Gastrocnemius medialis (tissue), 4 donors: ENCODE measurements around the gene LENEP. TPM values are rescaled to one million over a fixed set of nuclear protein-coding genes. Genes with fewer than 3 reads are reported as not detected.
A peak's percentile ranks its signal among the peaks of the same experiment; 100 is the strongest.

Experiments
- ATAC-seq, 2 donors: fragments of 150-250 bp; one replicate each; pipeline ENCODE4 v1.9.1; 2016
- DNase-seq, 2 donors: peaks; one replicate each; pipeline ENCODE4 v3.0.0-alpha.2; 2019
- H3K27ac ChIP-seq, 4 donors: fragments of 200-600 bp; sonication (generic); 1 replicate in 1 of 4; 2 replicates in 3 of 4; pipeline ENCODE4 v1.5.1; 2016 to 2018; ENCODE audit warnings: mild to moderate bottlenecking in 2 of 4, moderate library complexity in 1 of 4
- H3K27me3 ChIP-seq, 3 donors: fragments of 200-600 bp; sonication (generic) in 2 of 3; 1 replicate in 1 of 3; 2 replicates in 2 of 3; pipeline versions ENCODE4 v1.5.1 to v1.6.0; 2016 to 2019; ENCODE audit warnings: mild to moderate bottlenecking in 1 of 3, moderate library complexity in 1 of 3
- H3K36me3 ChIP-seq, 2 donors: fragments of 200-600 bp; sonication (generic) in 1 of 2; one replicate each; pipeline ENCODE4 v1.5.1; 2017 to 2018
- H3K4me1 ChIP-seq, 2 donors: fragments of 200-600 bp; sonication (generic) in 1 of 2; one replicate each; pipeline ENCODE4 v1.5.1; 2016 to 2017; ENCODE audit warnings: mild to moderate bottlenecking in 2 of 2
- H3K4me3 ChIP-seq, 4 donors: fragments of 200-600 bp; sonication (generic) in 3 of 4; 1 replicate in 1 of 4; 2 replicates in 3 of 4; pipeline ENCODE4 v1.5.1; 2016 to 2019; ENCODE audit warnings: mild to moderate bottlenecking in 2 of 4
- H3K9me3 ChIP-seq, 3 donors: fragments of 200-600 bp; sonication (generic) in 2 of 3; 1 replicate in 1 of 3; 2 replicates in 2 of 3; pipeline ENCODE4 v1.5.1; 2016 to 2019
- POLR2A ChIP-seq, 2 donors: fragments of 450-650 bp; IDR thresholded peaks; one replicate each; pipeline ENCODE4 v1.6.1; 2017; ENCODE audit warnings: antibody characterized with exemption in 2 of 2, mild to moderate bottlenecking in 2 of 2, moderate library complexity in 2 of 2
- in situ Hi-C, 4 donors: fragments of 200-750 bp; cut with MboI; loops; one replicate each; pipeline versions ENCODE4 v1.15.0 to v1.8.0; 2017; ENCODE audit warnings: low sequenced_read_pairs in 4 of 4
- intact Hi-C: fragments of 100-400 bp; cut with DNase I; formaldehyde crosslinking; loops from one replicate; pipeline ENCODE4 v1.15.1; 2023; ENCODE audit warnings: low total_unique reads
- total RNA-seq, 4 donors: library from RNA; depleted of rRNA; stranded (reverse); fragments of >200 nt; gene quantifications; one replicate each; pipeline versions ENCODE4 v1.1.0 to v1.2.3, GENCODE V29; 2016
- TF ChIP-seq, protein P1 (sequence below), 5 experiments: fragments of 450-650 bp in 3 of 5; fragments of 200-600 bp in 2 of 5; sonication (generic) in 2 of 5; IDR thresholded peaks in 4 of 5; conservative IDR thresholded peaks in 1 of 5; 1 replicate in 4 of 5; 2 replicates in 1 of 5; pipeline ENCODE4 v1.5.1; 2016 to 2019; ENCODE audit warnings: antibody characterized with exemption in 5 of 5, mild to moderate bottlenecking in 3 of 5, moderate library complexity in 3 of 5

Gene LENEP
- total RNA-seq, 4 donors from 2014 or later = not detected

DNA sequence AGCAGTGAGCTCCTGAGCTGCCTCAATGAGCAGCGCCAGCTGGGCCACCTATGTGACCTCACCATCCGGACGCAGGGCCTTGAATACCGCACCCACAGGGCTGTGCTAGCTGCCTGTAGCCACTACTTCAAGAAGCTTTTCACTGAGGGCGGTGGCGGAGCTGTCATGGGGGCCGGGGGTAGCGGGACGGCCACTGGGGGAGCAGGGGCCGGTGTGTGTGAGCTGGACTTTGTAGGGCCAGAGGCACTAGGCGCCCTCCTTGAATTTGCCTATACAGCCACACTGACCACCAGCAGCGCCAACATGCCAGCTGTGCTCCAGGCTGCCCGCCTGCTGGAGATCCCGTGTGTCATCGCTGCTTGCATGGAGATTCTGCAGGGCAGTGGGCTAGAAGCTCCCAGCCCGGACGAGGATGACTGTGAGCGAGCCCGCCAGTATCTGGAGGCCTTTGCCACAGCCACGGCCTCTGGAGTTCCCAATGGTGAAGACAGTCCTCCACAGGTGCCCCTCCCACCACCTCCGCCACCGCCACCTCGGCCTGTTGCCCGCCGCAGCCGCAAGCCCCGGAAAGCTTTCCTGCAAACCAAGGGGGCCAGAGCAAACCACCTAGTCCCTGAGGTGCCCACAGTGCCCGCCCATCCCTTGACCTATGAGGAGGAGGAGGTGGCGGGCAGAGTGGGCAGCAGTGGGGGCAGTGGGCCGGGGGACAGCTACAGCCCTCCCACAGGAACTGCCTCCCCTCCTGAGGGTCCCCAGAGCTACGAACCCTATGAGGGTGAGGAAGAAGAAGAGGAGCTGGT, 21.5 kb downstream of the LENEP start:
- peak overlapping the region in 2 of 4 donors; percentile 85 to 95 for H3K27ac ChIP-seq
- intact Hi-C loops = no loop called here

GRCh38 chr1:155015527-155016230, 22.3 kb downstream of the LENEP start:
- H3K27me3 ChIP-seq = no peaks in the 10 kb centered on the region
- intact Hi-C loops (loop anchor here (2.0 kb wide), 2 partner anchors 35 to 69 kb away; partner anchors contain the start of gene ADAM15), in situ Hi-C loops (loop anchor here in 2 of 4 donors (10.0 kb wide), 1 partner anchor 51 kb away; the partner anchor contains the start of gene PYGO2 (in 2 of the 2))
- DNase-seq (peak in 1 of 2 donors; percentile 41), ATAC-seq (no peak)
- H3K4me1 ChIP-seq = peaks cover 36 to 42% of the 10 kb centered on the region in 2 donors
- no peak for TF ChIP-seq POLR2A (IDR thresholded peaks at IDR 0.05)
- TF ChIP-seq, protein P1, sequence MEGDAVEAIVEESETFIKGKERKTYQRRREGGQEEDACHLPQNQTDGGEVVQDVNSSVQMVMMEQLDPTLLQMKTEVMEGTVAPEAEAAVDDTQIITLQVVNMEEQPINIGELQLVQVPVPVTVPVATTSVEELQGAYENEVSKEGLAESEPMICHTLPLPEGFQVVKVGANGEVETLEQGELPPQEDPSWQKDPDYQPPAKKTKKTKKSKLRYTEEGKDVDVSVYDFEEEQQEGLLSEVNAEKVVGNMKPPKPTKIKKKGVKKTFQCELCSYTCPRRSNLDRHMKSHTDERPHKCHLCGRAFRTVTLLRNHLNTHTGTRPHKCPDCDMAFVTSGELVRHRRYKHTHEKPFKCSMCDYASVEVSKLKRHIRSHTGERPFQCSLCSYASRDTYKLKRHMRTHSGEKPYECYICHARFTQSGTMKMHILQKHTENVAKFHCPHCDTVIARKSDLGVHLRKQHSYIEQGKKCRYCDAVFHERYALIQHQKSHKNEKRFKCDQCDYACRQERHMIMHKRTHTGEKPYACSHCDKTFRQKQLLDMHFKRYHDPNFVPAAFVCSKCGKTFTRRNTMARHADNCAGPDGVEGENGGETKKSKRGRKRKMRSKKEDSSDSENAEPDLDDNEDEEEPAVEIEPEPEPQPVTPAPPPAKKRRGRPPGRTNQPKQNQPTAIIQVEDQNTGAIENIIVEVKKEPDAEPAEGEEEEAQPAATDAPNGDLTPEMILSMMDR (IDR thresholded peaks at IDR 0.05 in 4 of 5, conservative IDR thresholded peaks at IDR 0.05 in 1 of 5) = no peak
- H3K4me3 ChIP-seq = no peak overlapping the region
- peak overlapping the region; percentile 80 to 95 (median 86) for H3K27ac ChIP-seq
- H3K9me3 ChIP-seq = no peaks in the 10 kb centered on the region
- H3K36me3 ChIP-seq = peaks cover 0 to 13% of the 10 kb centered on the region in 2 donors

More for the DNA sequence above, 21.5 kb downstream of the LENEP start:
- ATAC-seq (no peak), DNase-seq (no peak)
- no peaks in the 10 kb centered on the region for H3K9me3 ChIP-seq
- no peak for TF ChIP-seq POLR2A (IDR thresholded peaks at IDR 0.05)
- TF ChIP-seq, protein P1 (IDR thresholded peaks at IDR 0.05 in 4 of 5, conservative IDR thresholded peaks at IDR 0.05 in 1 of 5) = no peak
- peaks cover 41 to 48% of the 10 kb centered on the region in 2 donors for H3K4me1 ChIP-seq
- peaks cover 0 to 13% of the 10 kb centered on the region in 2 donors for H3K36me3 ChIP-seq
- no peak overlapping the region for H3K4me3 ChIP-seq
- no peaks in the 10 kb centered on the region for H3K27me3 ChIP-seq
- in situ Hi-C loops = loop anchor here in 2 of 4 donors (10.0 kb wide), 1 partner anchor 50 kb away; the partner anchor contains the start of gene PYGO2 (in 2 of the 2)

DNA sequence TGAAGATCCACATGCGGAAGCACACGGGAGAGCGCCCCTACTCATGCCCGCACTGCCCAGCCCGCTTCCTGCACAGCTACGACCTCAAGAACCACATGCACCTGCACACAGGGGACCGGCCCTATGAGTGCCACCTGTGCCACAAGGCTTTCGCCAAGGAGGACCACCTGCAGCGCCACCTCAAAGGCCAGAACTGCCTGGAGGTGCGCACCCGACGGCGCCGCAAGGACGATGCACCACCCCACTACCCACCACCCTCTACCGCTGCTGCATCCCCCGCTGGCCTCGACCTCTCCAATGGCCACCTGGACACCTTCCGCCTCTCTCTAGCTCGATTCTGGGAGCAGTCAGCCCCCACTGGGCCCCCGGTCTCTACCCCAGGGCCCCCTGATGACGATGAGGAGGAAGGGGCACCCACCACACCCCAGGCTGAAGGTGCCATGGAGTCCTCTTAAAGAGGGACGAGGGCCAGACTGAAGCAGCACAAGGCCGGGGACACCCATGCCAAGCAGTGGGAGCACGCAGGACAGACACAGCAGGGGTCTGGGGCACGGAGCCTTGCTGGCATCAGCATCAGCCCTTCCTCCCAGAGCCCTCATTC, 22.9 kb downstream of the LENEP start:
- peak in 1 of 2 donors; percentile 39 for DNase-seq
- Histone ChIP-seq H3K36me3 (peaks cover 0 to 13% of the 10 kb centered on the region in 2 donors), H3K4me3 (peak overlapping the region in 2 of 4 donors; percentile 48 to 51), H3K27me3 (no peaks in the 10 kb centered on the region), H3K9me3 (no peaks in the 10 kb centered on the region), H3K27ac (peak overlapping the region; percentile 80 to 95 (median 86)), H3K4me1 (peaks cover 30 to 36% of the 10 kb centered on the region in 2 donors)
- in situ Hi-C loops (loop anchor here in 2 of 4 donors (10.0 kb wide), 1 partner anchor 52 kb away; the partner anchor contains the start of gene PYGO2 (in 2 of the 2)), intact Hi-C loops (loop anchor here (2.0 kb wide), 2 partner anchors 34 to 68 kb away; partner anchors contain the start of gene ADAM15)
- TF ChIP-seq, protein P1 (IDR thresholded peaks at IDR 0.05 in 4 of 5, conservative IDR thresholded peaks at IDR 0.05 in 1 of 5) = no peak
- TF ChIP-seq POLR2A (IDR thresholded peaks at IDR 0.05) = no peak
- no peak for ATAC-seq
